Measurements from ENCODE around the gene RUFY4. TPM values are rescaled to one million over a fixed set of nuclear protein-coding genes. Genes with fewer than 3 reads are reported as not detected.

The RUFY4 gene
- polyA plus RNA-seq, 1 donor (not counting 4 experiments of a cell fraction or from before 2014, with no cell fraction given): not detected

GRCh38 chr2:218075975-218076811 lies 7.1 kb downstream of the RUFY4 start:
- Histone ChIP-seq H3K36me3 (ENCODE audit: control insufficient read depth in 2 of 2, extremely low read depth in 1 of 2, insufficient read depth in 2 of 2, low read length in 2 of 2) (no peaks in the 10 kb centered on the region), H3K9me3 (ENCODE audit: control insufficient read depth, low read depth, low read length) (no peaks in the 10 kb centered on the region), H3K27ac (ENCODE audit: control insufficient read depth, insufficient read depth, low read length) (no peak overlapping the region), H2AFZ (ENCODE audit: control insufficient read depth, low read length) (no peak overlapping the region), H3K27me3 (ENCODE audit: control insufficient read depth, extremely low read depth, insufficient read depth, low read length) (peaks cover 15% of the 10 kb centered on the region), H3K4me1 (ENCODE audit: control insufficient read depth, extremely low read depth, insufficient read depth, low read length) (no peaks in the 10 kb centered on the region), H3K4me3 (ENCODE audit: control insufficient read depth in 2 of 3, extremely low read depth in 1 of 3, insufficient read depth in 2 of 3, low read depth in 1 of 3, low read length in 3 of 3) (no peak overlapping the region), H3K9ac (ENCODE audit: control insufficient read depth, extremely low read depth, insufficient read depth, low read length) (no peak overlapping the region), H4K20me1 (ENCODE audit: control insufficient read depth, extremely low read depth, insufficient read depth, low read length) (no peaks in the 10 kb centered on the region), H3K9me1 (ENCODE audit: control insufficient read depth, extremely low read depth, insufficient read depth, low read length) (no peaks in the 10 kb centered on the region), H3K79me2 (ENCODE audit: control insufficient read depth, insufficient read depth, low read length) (no peaks in the 10 kb centered on the region), H3K4me2 (ENCODE audit: control insufficient read depth, extremely low read depth, insufficient read depth, low read depth, low read length) (no peak overlapping the region)
- dilution Hi-C loops (cut with MboI; ENCODE audit: extremely low pct_ligation_motif_present, low sequenced_read_pairs): no loop called here
- no peak for TF ChIP-seq EZH2 (IDR thresholded peaks at IDR 0.05; ENCODE audit: low read length)
- TF ChIP-seq CTCF (optimal IDR thresholded peaks at IDR 0.05 in 1 of 3, IDR thresholded peaks at IDR 0.05 in 1 of 3, conservative IDR thresholded peaks at IDR 0.05 in 1 of 3; ENCODE audit: extremely low read depth in 1 of 3, insufficient read depth in 2 of 3, low read length in 3 of 3): no peak
- no peak for FAIRE-seq
- no peak for DNase-seq (ENCODE audit: low read depth, low spot score)

GRCh38 chr2:218077464-218078216 lies 8.6 kb downstream of the RUFY4 start:
- no peak overlapping the region for H2AFZ ChIP-seq (ENCODE audit: control insufficient read depth, low read length)
- DNase-seq (ENCODE audit: low read depth, low spot score) (no peak), FAIRE-seq (no peak)
- no peaks in the 10 kb centered on the region for H3K79me2 ChIP-seq (ENCODE audit: control insufficient read depth, insufficient read depth, low read length)
- TF ChIP-seq CTCF (optimal IDR thresholded peaks at IDR 0.05 in 1 of 3, IDR thresholded peaks at IDR 0.05 in 1 of 3, conservative IDR thresholded peaks at IDR 0.05 in 1 of 3; ENCODE audit: extremely low read depth in 1 of 3, insufficient read depth in 2 of 3, low read length in 3 of 3) (no peak), EZH2 (IDR thresholded peaks at IDR 0.05; ENCODE audit: low read length) (no peak)
- H3K4me3 ChIP-seq (ENCODE audit: control insufficient read depth in 2 of 3, extremely low read depth in 1 of 3, insufficient read depth in 2 of 3, low read depth in 1 of 3, low read length in 3 of 3): no peak overlapping the region
- H3K27me3 ChIP-seq (ENCODE audit: control insufficient read depth, extremely low read depth, insufficient read depth, low read length): peaks cover 1% of the 10 kb centered on the region
- no peaks in the 10 kb centered on the region for H3K9me3 ChIP-seq (ENCODE audit: control insufficient read depth, low read depth, low read length)
- dilution Hi-C loops (cut with MboI; ENCODE audit: extremely low pct_ligation_motif_present, low sequenced_read_pairs): no loop called here
- H3K9ac ChIP-seq (ENCODE audit: control insufficient read depth, extremely low read depth, insufficient read depth, low read length): no peak overlapping the region
- no peaks in the 10 kb centered on the region for H4K20me1 ChIP-seq (ENCODE audit: control insufficient read depth, extremely low read depth, insufficient read depth, low read length)
- no peaks in the 10 kb centered on the region for H3K9me1 ChIP-seq (ENCODE audit: control insufficient read depth, extremely low read depth, insufficient read depth, low read length)
- no peak overlapping the region for H3K4me2 ChIP-seq (ENCODE audit: control insufficient read depth, extremely low read depth, insufficient read depth, low read depth, low read length)
- no peak overlapping the region for H3K27ac ChIP-seq (ENCODE audit: control insufficient read depth, insufficient read depth, low read length)
- H3K36me3 ChIP-seq (ENCODE audit: control insufficient read depth in 2 of 2, extremely low read depth in 1 of 2, insufficient read depth in 2 of 2, low read length in 2 of 2): no peaks in the 10 kb centered on the region
- no peaks in the 10 kb centered on the region for H3K4me1 ChIP-seq (ENCODE audit: control insufficient read depth, extremely low read depth, insufficient read depth, low read length)
